SIG-M5 treated with dmso at 0.1 percent for 504 hours (cell line): ENCODE measurements around the gene PRKG1.
"Not testable (repeated sequence)": the region's sequence is repeated elsewhere in the genome, so short reads cannot be mapped to it uniquely, and the experiment has no call there.

Experiments used
- DNase-seq: peaks from one replicate; lab custom pipeline; 2025; ENCODE audit not compliant: unreplicated experiment; lab: John Stamatoyannopoulos, UW

Gene PRKG1

DNA sequence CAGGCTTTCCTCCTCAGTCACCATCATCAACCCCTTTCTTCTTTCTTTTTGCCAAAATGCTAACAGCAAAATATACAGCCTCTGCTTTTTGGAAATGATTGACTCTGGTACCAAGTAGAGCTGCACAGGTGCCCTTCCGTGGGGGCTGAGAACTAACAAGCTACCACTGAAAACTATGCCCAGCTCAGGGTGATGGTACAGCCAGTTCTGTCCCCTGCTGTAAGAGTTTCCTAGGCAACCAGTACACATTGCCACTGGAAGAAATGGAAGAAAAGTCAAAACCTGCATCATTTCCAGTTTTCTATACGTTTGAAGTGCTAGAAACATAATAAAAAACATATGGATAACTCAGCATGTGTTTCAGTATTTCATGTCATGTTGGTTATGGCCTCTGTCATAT, 297.5 kb downstream of the PRKG1 start:
- DNase-seq: no peak

DNA sequence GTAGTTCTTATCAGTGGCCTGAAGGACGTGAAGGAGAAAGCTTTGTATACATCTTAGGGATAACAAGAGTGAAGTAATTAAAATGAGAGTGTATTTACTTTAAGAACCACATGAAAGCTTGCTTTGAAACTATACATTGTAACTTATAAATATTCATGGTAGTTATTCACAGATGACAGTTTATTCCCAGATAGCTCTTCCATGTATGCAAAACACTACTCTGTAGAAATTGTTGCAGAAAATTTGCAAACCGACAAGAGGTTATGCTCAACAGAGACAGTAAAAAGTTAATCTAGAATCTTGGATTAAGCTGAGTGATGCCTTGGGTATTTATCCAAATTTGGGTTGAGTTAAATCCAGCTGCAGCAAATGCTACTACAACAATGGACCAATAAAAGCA, 301.5 kb downstream of the PRKG1 start:
- DNase-seq: no peak

DNA sequence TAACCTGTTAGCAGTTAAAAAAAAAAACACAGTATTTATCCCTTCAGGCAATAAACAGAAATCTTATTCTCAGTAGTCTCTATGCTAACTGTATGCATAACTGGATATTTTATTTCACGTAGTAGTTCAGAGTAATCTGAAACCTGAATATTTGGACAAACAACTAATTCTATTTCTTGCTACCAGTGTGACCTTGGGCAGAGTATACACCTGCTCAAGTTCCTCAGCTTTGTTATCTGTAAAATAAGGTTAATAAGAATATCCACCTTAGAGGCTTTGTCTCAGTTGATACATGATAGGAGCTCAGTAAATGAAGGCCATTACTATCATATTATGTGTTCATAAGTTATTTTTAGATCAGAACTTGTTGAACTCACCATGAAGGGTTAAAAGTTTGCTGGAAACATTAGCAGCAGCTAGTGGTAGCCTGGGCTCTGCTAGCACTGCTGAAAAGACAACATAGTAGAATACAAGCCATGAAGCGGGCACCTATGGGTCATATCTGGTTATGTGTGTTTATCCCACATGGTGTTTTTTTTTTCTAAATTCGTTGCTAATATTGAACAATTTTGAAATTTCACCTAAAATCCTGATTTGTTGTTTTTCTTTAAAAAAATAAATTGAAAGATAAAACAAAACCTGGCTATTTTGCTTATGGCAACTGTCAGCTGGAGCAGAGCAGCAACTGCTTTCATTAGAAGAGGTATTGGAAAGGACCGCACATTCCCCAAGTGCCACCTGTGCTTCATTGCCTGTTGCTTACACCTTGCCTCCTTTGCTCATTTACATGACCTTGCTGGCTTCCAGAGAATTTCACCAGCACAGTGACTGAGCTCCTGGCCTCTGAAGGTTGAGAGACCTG, 303.0 kb downstream of the PRKG1 start:
- no peak for DNase-seq

DNA sequence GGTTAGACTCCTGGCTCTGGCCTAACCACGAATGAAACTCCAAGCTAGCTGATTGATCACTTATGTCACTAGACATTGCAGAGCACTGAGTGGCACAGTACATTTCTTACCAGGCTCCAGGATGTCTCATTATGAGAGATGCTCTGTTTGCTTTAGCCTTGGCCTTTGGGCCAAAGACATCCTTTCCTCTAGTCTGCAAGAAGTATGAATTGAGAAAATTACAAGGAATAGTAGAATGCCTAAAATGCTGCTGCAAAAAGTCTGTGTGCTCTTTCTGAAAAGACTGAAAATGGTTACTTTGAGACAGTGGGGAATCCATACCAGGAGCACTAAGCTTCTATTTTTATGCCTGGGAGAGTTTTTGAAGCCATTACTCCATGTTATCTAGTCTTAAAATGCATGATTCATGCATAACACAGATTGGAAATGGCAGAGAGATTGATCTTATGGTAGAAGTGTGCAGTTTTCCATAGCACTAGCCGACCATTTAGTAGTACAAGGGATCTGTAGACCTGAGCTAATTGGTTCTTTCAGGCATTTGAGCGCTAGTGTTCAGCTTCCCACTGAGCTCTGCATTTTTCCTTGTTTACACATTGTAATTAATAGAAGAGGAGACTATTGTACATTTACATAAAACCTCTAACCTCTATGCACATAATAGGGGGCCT, 303.8 kb downstream of the PRKG1 start:
- no peak for DNase-seq

DNA sequence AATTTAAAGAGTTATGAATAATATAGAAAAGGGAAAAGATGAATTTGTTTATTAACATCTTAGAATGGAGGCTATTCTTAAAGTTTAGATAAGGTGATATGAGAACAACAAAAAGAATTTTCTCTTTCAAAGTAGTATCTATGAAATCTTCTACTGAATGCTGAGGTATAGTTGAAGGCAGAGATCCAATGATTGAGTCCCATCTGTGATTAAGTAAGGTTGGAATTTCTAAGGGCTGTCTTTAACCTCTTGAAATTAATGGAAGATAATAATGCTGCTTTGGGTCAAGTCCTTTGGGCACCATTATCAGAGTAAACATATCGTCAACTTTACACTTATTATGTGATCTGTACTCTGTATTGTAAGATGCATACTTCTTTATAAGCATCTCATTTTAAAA, 307.9 kb downstream of the PRKG1 start:
- DNase-seq: no peak

DNA sequence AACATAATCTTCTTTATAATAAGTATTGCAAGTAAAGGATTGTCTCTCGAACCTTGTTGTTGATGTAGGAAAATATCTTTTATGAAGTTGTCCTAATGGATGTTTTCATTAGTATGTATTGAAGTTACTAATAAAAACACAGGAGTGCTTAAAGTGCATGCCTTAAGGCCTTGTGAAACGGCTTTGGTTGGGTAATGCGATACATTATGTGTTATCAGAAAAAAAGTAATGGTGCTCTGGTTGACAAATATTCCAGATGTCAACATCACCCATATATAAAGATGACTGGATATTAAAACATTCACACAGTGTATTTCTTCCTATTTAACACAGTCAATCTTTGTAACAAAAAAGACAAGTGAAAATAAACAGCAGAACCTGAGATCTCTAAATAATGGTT, 310.7 kb downstream of the PRKG1 start:
- no peak for DNase-seq

DNA sequence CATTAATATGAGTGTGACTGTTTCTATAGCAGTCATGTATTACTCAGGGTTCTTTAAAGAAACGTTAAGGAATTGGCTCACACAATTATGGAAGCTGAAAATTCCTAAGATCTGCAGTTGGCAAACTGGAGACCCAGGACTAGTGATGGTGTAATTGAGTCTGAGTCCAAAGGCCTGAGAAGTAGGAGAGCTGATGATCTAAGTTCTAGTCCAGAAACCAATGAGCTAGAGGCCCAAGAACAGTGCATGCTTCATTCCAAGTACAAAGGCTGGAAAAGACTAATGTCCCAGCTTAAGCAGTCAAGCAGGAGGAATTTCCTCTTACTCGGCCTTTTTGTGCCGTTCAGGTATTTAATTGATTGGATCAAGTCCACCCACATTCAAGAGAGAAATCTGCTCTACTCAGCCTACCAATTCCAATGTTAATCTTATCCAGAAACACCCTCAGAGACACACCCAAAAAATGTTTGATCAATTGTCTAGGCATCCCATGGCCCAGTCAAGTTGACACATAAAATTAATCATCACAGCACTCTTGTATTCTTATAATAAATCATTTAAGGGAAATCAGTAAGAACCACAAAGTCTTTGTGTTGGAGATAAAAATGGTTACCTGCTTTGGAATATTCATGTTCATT, 312.1 kb downstream of the PRKG1 start:
- DNase-seq: no peak

DNA sequence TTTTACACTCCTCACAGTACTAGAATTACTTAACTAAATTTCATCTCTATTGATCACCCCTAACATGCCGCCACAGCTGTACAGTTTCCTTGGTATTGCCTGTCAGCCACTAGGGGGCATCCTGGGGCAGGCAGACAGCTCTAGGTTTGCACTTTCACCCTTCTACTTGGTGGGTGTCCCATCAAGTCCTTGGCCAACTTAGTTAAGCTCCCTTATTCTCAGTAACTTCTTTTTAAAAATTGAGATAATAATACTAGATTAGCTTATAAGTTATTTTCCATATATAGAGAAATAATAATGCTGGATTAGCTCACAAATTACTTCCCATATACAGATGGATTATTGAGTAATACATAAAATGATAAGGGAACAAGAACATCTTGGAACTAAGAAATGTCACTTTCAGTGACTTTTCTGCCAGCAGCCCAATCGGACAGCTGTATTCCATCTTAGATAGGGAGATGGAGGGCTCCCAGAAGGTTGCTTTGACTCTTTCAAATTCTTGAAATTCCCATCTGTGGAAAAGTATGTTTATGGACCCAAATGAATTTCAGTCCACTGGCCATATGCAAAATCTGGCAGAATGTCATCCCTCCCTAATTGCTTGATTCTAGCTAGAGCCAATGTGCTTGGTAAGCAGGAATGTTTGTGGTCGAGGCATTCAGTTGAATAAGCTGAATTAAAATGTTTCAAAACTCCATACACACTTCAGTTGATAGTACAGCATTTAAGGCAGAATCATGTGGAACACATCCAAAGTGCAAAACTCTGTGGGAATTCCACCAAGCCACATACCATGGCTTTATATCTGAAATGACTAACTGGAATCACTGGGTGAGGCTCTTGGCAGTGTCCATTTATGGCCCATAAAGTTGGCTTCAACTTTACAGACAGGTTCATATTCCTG, 315.4 kb downstream of the PRKG1 start:
- DNase-seq: peak; percentile 40

DNA sequence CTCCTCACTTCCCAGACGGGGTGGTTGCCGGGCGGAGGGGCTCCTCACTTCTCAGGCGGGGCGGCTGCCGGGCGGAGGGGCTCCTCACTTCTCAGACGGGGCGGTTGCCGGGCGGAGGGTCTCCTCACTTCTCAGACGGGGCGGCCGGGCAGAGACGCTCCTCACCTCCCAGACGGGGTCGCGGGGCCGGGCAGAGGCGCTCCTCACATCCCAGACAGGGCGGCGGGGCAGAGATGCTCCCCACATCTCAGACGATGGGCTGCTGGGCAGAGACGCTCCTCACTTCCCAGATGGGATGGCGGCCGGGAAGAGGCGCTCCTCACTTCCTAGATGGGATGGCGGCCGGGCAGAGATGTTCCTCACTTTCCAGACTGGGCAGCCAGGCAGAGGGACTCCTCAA, 318.7 kb downstream of the PRKG1 start:
- not testable (repeated sequence) for DNase-seq

DNA sequence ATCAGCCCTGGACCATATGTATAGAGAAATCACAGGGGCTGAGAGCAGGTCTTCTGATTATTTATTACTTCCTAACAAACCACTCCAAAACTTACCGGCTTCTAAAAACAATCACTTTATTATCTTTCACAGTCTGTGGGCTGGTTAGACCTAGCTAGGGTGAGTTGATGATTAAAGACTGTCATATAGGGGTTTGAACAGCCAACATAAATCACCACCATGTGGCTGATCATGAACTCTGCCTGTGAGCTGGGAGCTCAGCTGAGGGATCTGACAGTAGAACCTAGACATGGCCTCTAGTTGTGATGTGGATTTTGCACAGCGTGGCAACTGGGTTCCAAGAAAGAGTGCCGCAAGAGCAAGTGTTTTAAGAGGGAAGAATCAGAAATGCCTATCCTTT, 319.8 kb downstream of the PRKG1 start:
- DNase-seq: no peak

DNA sequence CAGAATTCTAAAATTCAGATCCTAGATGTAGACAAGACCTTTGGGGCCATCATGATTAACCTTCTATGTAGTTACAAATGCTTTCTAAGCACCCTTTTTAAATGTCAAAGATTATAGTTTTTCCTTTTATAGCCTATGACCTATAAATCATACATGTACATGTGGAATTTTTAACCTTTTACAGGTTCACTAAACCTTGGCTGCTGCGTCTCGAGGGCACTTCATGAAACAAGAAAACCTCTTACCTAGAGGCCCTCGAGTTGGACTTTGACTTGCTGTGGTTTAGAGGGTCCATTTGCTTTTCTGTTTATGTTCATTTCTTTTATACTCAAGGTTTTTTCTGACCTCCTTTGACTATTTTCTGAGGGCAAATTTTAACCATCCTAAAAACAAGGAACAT, 323.0 kb downstream of the PRKG1 start:
- no peak for DNase-seq

DNA sequence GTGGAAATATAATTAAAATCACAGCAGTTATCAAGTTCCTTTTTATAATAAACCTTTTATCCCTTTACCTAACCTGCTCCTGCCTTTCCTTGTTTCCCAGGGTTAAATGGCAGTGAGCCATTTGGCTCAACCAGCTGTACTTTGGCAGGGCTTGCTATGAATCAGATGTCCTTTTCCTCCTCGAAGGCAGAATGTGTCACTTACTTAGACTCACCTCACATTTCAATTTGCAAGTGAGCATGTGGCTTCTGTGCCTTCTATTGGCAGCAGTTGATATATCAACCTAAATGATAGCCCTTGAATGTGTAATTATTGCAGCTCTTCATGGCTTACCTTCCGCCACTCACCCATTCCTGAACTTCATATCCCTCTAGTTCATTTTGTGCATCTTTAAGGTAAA, 323.4 kb downstream of the PRKG1 start:
- DNase-seq: peak; percentile 1

DNA sequence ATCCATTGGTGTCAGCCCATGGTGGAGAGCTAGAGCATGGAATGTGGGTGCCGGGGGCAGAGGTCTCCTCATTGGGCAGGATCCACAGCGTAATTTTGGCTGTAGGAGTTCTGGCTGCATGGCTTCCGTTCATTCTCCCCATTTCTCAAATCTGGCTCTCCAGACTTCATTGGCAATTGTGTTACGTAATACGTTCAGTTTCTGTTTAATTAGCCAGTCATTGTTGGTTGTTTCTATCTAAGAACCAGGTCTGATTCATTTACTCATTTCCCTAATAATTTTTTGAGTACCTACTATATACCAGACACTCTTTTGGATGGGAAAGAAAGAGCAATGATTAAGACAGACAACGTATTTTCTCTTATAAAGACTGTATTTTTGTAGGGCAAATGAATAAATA, 325.6 kb downstream of the PRKG1 start:
- no peak for DNase-seq

DNA sequence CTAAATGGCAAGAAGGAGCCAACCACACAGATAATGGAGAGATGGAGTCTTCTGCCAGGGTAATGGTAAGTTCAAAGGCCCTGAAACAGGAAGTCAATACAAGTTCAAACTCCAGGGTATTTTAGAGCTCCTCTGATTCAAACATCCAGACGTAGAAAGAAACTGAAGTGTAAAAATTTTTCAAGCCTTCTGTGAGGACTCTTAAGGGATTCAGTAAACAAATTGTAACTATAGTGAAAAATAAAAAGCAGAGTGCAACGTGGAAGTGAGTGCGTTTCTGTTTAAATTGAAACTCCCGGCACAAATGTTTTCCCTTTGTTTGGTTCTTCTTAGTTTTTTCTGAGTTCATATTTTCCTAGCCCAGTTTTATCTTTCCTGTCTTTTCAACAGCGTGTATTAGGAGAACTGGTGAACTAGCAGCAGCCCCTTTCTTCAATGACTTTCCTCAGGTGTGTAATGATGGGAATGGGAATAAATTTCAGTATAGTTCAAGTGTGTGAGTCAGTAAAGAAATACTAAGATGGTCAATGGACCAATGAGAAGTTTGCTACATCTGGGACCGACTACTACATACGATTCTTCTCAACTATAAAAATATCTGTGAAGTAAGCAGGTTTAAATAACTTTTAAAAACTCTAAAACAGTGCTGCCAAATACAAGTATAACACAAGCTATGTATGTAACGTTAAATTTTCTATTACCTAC, 326.3 kb downstream of the PRKG1 start:
- no peak for DNase-seq

DNA sequence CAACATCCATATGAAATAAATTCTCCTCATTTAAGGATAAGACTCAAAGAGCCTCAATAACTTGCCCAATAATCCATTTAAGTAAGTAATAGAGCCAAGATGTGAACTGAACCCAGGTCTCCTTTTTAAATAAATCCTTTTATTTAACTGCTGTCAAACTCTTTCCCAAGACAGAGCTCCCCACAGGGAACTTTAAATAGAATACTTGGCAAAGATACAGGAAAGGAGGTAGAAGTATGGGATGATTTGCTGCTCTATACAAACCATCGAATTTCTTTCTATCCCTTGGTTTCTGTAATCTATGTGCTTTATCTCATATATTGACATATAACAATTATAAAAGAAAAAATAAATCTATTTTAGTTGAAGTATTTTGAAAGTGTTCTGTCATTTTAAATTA, 329.2 kb downstream of the PRKG1 start:
- no peak for DNase-seq

DNA sequence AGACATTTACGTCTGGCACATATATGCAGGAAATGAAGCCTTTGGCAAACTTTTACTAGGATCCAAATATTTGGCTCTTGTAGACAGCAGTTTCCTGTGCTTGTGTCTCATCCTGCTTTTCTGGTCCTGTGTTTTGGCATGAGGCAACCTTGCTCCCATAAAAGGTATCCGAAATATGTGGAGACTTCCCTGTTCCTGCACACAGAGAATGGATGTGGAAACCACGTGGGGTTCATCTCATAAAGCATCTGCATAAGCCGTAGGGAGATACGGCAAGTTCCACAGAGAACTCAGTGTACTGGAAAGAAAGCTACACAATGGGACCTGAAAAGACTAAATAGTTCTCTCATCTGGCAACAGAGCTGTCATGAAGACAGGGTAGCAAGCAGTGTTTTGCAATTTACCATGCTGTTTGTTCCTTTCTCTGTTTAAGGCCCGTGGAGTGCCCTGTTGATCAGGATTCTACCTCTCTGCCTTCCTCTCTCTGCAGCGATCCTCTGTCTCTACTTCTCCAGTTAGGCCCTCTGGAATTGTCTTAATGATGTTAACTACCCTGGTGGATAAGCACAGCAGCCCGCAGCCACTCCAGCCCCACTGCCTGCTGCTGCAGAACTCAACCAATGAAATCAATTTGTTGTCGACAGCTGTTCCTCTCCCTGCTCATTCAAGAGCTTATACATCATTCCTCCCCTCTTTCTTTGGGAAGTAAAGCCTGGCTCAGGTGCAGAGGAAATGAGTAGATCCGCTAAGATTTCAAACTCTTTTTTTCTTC, 331.5 kb downstream of the PRKG1 start:
- DNase-seq: no peak

DNA sequence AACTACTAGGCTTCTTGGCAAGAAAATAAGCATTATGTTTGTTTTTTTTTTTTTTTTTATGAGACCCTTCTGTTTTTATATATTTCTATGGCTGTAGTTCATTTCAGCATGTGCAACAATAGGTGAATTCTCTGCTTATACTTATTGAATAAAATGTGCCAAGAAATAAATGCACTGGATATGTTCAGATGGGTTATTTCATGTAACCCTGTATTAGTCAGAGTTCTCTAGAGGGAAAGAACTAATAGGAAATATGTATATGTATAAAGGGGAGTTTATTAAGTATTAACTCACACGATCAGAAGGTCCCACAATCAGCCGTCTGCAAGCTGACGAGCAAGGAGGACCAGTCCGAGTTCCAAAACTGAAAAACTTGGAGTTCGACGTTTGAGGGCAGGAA, 332.3 kb downstream of the PRKG1 start:
- no peak for DNase-seq

DNA sequence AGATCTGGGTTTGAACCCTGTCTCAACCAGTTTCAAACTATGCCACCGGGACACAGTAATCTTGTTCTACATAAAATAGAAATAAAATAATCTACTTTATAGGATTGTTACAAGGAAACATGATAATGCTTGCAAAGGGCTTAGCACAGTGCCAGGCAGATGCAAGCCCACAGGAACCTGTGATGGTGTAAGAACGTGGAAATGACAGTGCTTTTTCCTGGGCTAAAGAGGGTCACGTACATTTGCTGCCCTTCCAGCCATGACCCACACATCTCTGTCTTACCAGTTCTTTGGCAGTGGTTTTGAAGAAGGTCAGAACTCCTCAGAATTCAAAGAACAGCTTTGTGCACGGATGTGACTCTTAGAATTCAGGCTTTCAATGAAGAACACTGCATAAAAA, 342.2 kb downstream of the PRKG1 start:
- DNase-seq: no peak

DNA sequence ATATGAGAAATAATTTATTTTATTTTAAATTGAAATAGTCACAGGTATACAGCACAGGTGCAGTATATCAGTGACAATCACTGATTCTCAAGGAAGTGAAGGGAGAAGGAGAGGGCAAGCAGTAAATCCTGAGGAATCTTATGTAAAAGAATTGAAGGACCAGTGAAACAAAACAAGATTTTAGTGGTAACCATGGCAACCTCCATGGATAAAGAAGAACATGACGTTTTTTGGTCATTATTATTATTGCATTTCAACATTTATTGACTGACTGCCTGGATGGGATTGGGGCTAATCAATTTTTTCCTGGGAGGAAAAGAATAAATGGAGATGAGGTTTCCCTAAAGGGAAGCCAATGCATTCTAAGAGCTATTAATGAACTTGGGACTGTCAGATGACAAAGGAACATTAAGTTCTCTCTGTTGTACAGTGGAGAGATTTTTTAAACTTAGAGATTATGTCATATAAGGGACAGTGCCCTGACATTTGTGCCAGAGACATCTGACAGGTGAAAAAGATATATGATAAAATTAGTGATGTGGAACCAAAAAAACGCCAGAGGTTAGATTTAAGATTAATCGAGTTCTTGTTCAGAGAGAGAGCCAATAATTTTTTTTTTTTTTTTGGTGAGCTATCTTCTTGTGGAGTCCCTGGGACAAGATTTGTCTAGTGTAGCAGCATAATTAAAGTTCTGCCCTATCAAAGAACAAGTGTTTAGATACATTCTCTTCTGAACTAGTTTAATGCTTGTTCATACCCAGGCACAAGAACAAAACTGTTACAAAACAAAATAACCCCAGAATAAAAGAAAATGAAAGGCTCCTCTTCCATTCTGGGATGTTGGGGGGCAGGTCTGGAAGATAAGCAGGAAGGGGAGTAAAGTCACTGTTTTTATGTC, 345.2 kb downstream of the PRKG1 start:
- no peak for DNase-seq
